IMR-90 (cell line): ENCODE data around the gene ANKH. TPM values are rescaled to one million over a fixed set of nuclear protein-coding genes. Genes with fewer than 3 reads are reported as not detected.
A peak's percentile ranks its signal among the peaks of the same experiment; 100 is the strongest.

Source experiments
- ATAC-seq: fragments of 200-7000 bp; cut with Tn5 transposase; 2 replicates; pipeline ENCODE4 v1.9.1; 2020; ENCODE audit warnings: low read depth, mild to moderate bottlenecking, moderate library complexity
- BruUV-seq: library from RNA; stranded (reverse); fragments of 400-500 nt; replicated peaks from 2 replicates; lab custom pipeline; 2021; lab: Mats Ljungman, UMichigan
- CTCF ChIA-PET: fragments of 300-600 bp; formaldehyde crosslinking; extraction: SDS; loops from one replicate; lab custom pipeline; 2021; ENCODE audit warnings: antibody characterized with exemption; lab: Yijun Ruan, JAX
- POLR2A ChIA-PET: fragments of 300-600 bp; sonication (Branson Sonifier 250); formaldehyde crosslinking; loops from one replicate; lab custom pipeline; 2022; ENCODE audit warnings: antibody characterized with exemption; ENCODE audit not compliant: unreplicated experiment; lab: Charles Lee
- DNase-seq: peaks from one replicate; pipeline ENCODE4 v3.0.0; 2013
- H2AFZ ChIP-seq: replicated peaks from 2 replicates; pipeline ENCODE3; 2013; ENCODE audit warnings: low read length, mild to moderate bottlenecking; ENCODE audit not compliant: poor library complexity
- H2AK5ac ChIP-seq: 2 replicates; pipeline ENCODE4 v1.6.1; 2013; ENCODE audit warnings: low read depth, low read length, inconsistent platforms
- H2AK9ac ChIP-seq: replicated peaks from 2 replicates; pipeline ENCODE3; 2013; ENCODE audit warnings: mild to moderate bottlenecking, low read depth, low read length, moderate library complexity; ENCODE audit not compliant: poor library complexity
- H2BK120ac ChIP-seq: 2 replicates; pipeline ENCODE4 v1.6.1; 2013; ENCODE audit warnings: low read depth, low read length, inconsistent platforms
- H2BK15ac ChIP-seq: 3 replicates; pipeline ENCODE4 v1.6.1; 2013; ENCODE audit warnings: low read depth, low read length, inconsistent platforms
- H2BK20ac ChIP-seq: 2 replicates; pipeline ENCODE4 v1.6.1; 2013; ENCODE audit warnings: low read depth, mild to moderate bottlenecking, inconsistent platforms, low read length, moderate library complexity
- H2BK5ac ChIP-seq: 2 replicates; pipeline ENCODE4 v1.6.1; 2013; ENCODE audit warnings: mild to moderate bottlenecking, low read depth, low read length, inconsistent platforms; ENCODE audit not compliant: poor library complexity, severe bottlenecking
- H3K14ac ChIP-seq: replicated peaks from 2 replicates; pipeline ENCODE4 v1.6.1; 2013; ENCODE audit warnings: low read depth, low read length, inconsistent platforms
- H3K18ac ChIP-seq: 2 replicates; pipeline ENCODE4 v1.6.1; 2013; ENCODE audit warnings: low read depth, low read length, control low read depth
- H3K23ac ChIP-seq: 2 replicates; pipeline ENCODE4 v1.6.1; 2013; ENCODE audit warnings: low read depth, low read length, inconsistent platforms
- H3K27ac ChIP-seq: 2 replicates; pipeline ENCODE4 v1.5.1; 2013; ENCODE audit warnings: mild to moderate bottlenecking, control low read depth, low read length; ENCODE audit not compliant: insufficient read depth
- H3K27me3 ChIP-seq: 2 replicates; pipeline ENCODE4 v1.6.1; 2013; ENCODE audit warnings: low read length; ENCODE audit not compliant: control insufficient read depth, insufficient read depth
- H3K36me3 ChIP-seq: 2 replicates; pipeline ENCODE4 v1.6.1; 2013; ENCODE audit warnings: low read length, mixed read lengths; ENCODE audit not compliant: control insufficient read depth, insufficient read depth
- H3K4ac ChIP-seq: 2 replicates; pipeline ENCODE4 v1.6.1; 2013; ENCODE audit warnings: low read depth, low read length, inconsistent platforms
- H3K4me1 ChIP-seq: 2 replicates; pipeline ENCODE4 v1.6.1; 2013; ENCODE audit warnings: low read length, mixed read lengths; ENCODE audit not compliant: control insufficient read depth, insufficient read depth
- H3K4me2 ChIP-seq: 2 replicates; pipeline ENCODE4 v1.6.1; 2013; ENCODE audit warnings: low read depth, mild to moderate bottlenecking, control low read depth, low read length, moderate library complexity
- H3K4me3 ChIP-seq: 2 replicates; pipeline ENCODE4 v1.5.1; 2013; ENCODE audit warnings: low read depth, mild to moderate bottlenecking, control low read depth, low read length, moderate library complexity; ENCODE audit not compliant: insufficient read depth
- H3K56ac ChIP-seq: 2 replicates; pipeline ENCODE4 v1.6.1; 2013; ENCODE audit warnings: low read length, inconsistent platforms; ENCODE audit not compliant: insufficient read depth; ENCODE audit errors: extremely low read depth
- H3K79me1 ChIP-seq, 2 experiments: 2 replicates each; pipeline ENCODE4 v1.6.1; 2013; ENCODE audit warnings: low read length in 2 of 2, inconsistent platforms in 1 of 2, low read depth in 1 of 2
- H3K9ac ChIP-seq: 2 replicates; pipeline ENCODE4 v1.6.1; 2013; ENCODE audit warnings: low read depth, low read length, control low read depth
- H3K9me1 ChIP-seq: 2 replicates; pipeline ENCODE4 v1.6.1; 2013; ENCODE audit warnings: low read length, inconsistent platforms; ENCODE audit not compliant: insufficient read depth
- H3K9me3 ChIP-seq: 2 replicates; pipeline ENCODE4 v1.6.1; 2013; ENCODE audit warnings: low read length; ENCODE audit not compliant: control insufficient read depth, insufficient read depth
- H4K20me1 ChIP-seq: 2 replicates; pipeline ENCODE4 v1.6.1; 2013; ENCODE audit warnings: low read length, inconsistent platforms; ENCODE audit not compliant: insufficient read depth
- H4K5ac ChIP-seq: 2 replicates; pipeline ENCODE4 v1.6.1; 2013; ENCODE audit warnings: mild to moderate bottlenecking, low read depth, low read length, control low read depth
- H4K8ac ChIP-seq, 2 experiments: 2 replicates each; pipeline ENCODE4 v1.6.1; 2013; ENCODE audit warnings: low read depth in 2 of 2, low read length in 2 of 2, control low read depth in 1 of 2, inconsistent platforms in 1 of 2
- H4K91ac ChIP-seq: 2 replicates; pipeline ENCODE4 v1.6.1; 2013; ENCODE audit warnings: low read depth, low read length, inconsistent platforms; ENCODE audit not compliant: insufficient read depth
- BHLHE40 ChIP-seq: fragments of 150-350 bp; IDR thresholded peaks from 2 replicates; pipeline ENCODE4 v1.6.1; 2016; ENCODE audit warnings: mild to moderate bottlenecking, low read depth, low read length
- FOS ChIP-seq: fragments of 150-350 bp; IDR thresholded peaks from 2 replicates; pipeline ENCODE4 v1.6.1; 2016; ENCODE audit warnings: low read depth, low read length
- MAZ ChIP-seq: IDR thresholded peaks from 2 replicates; pipeline ENCODE4 v1.6.1; 2012; ENCODE audit warnings: low read depth, mild to moderate bottlenecking, low read length, improper control_type of control experiment, moderate library complexity, borderline replicate concordance
- POLR2A ChIP-seq: IDR thresholded peaks from 2 replicates; pipeline ENCODE4 v1.6.1; 2012; ENCODE audit warnings: mild to moderate bottlenecking, low read depth, low read length
- whole genome bisulfite sequencing, 2 experiments: methylation state at CpG; one replicate each; pipeline versions ENCODE4 v1.1.5 to v1.1.7; 2013; ENCODE audit warnings: missing lambda C conversion rate in 2 of 2; ENCODE audit not compliant: insufficient read length in 1 of 2; ENCODE audit errors: extremely low coverage in 2 of 2; 5-methylcytosine and 5-hydroxymethylcytosine counted together
- dilution Hi-C: fragments of 300-500 bp; cut with HindIII; formaldehyde crosslinking; loops from one replicate; pipeline ENCODE4 v1.14.3; 2018; ENCODE audit warnings: low sequenced_read_pairs; ENCODE audit not compliant: unreplicated experiment
- in situ Hi-C: fragments of 300-500 bp; cut with MboI; formaldehyde crosslinking; loops from 3 replicates; pipeline ENCODE4 v1.14.3; 2019; ENCODE audit warnings: low sequenced_read_pairs, inconsistent platforms, mixed read lengths
- intact Hi-C: fragments of 100-400 bp; cut with micrococcal nuclease; formaldehyde crosslinking; loops from 2 replicates; pipeline ENCODE4 v1.10.0; 2022
- polyA plus RNA-seq, 3 experiments: library from polyadenylated mRNA; depleted of rRNA; stranded (reverse); fragments of >200 nt; gene quantifications; 2 replicates each; pipeline ENCODE4 v1.2.3, GENCODE V29; 2012; ENCODE audit warnings: low replicate concordance in 1 of 3
- total RNA-seq: library from RNA; depleted of rRNA; stranded (reverse); fragments of >200 nt; gene quantifications from 2 replicates; pipeline ENCODE4 v1.2.3, GENCODE V29; 2012
- TF ChIP-seq, protein P1 (sequence below): fragments of 150-350 bp; IDR thresholded peaks from 2 replicates; pipeline ENCODE4 v1.6.1; 2017; ENCODE audit warnings: mild to moderate bottlenecking, antibody characterized with exemption, low read length, low read depth

ANKH gene
- total and polyA plus RNA-seq, 2 of the 4 experiments (the other 2 are of a cell fraction): 5.2 to 17.2 TPM

DNA sequence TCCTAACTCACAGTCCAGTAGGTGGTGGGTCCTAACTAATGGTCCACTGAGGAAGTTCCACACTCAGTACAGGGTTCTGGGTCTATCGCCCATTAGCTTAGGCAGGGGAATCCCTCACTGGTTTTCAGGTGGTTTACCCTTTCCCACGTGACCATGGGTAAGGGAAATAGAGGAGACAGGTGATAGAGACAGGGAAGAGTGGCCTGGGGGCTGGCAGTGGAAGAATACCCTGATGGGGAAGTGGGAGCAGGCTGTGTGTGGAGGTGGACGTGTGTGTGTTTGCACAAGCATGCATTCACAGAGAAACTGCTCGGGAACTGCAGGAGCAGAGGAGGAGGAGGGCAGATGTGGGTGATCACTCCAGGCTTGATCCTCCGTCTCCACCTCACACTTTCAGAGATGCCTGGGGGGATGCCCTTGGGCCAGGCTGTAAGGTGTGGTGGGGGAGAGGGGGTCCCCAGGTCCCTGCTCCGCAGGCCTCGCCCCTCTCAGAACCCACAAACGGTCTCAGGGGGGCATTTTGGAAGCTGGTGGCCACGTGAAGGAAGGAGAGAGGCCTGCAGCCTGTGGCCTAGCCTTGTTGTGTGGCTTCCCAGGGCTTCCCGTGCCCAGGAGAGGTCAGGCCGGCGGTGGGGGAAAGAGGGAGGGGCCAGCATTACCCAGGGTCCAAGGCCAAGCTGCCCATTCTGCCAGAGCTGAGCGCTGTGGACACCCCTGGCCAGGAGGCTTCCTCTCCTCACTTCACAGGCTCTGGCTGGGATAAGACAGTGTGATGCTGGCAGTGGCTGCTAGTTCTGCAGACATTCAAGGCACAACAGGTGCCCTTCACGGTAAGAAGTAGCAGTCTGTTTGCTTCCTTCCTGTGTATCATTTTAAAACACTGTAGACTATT lies 127.0 kb downstream of the ANKH start:
- in situ Hi-C loops (no loop called here), intact Hi-C loops (loop anchor here (5.0 kb wide), 1 partner anchor 128 kb away; the partner anchor contains the start of gene ANKH), dilution Hi-C loops (no loop called here)
- 86% methylated on average over 2 of the region's 14 CpGs; no CpG with 5 or more reads in 1 of the 2 experiments for WGBS, 2 experiments
- no peaks in the 10 kb centered on the region for H3K27me3 ChIP-seq
- no peak overlapping the region for H2BK15ac ChIP-seq
- H3K79me1 ChIP-seq: no peaks in the 10 kb centered on the region
- H3K27ac ChIP-seq: no peak overlapping the region
- TF ChIP-seq, protein P1, sequence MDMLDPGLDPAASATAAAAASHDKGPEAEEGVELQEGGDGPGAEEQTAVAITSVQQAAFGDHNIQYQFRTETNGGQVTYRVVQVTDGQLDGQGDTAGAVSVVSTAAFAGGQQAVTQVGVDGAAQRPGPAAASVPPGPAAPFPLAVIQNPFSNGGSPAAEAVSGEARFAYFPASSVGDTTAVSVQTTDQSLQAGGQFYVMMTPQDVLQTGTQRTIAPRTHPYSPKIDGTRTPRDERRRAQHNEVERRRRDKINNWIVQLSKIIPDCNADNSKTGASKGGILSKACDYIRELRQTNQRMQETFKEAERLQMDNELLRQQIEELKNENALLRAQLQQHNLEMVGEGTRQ: no peak
- no peak for TF ChIP-seq MAZ
- TF ChIP-seq FOS: no peak
- TF ChIP-seq POLR2A: no peak
- TF ChIP-seq BHLHE40: no peak
- no peak overlapping the region for H3K9ac ChIP-seq
- H3K18ac ChIP-seq: no peak overlapping the region
- POLR2A ChIA-PET: no interaction called here
- no peak overlapping the region for H4K5ac ChIP-seq
- H2BK5ac ChIP-seq: no peak overlapping the region
- H3K14ac ChIP-seq: peak overlapping the region; percentile 18; the same call in 1 of the 2 replicates
- peak overlapping the region; percentile 33; the same call in 1 of the 2 replicates for H2AK5ac ChIP-seq
- no peak overlapping the region for H2AFZ ChIP-seq
- no peak overlapping the region for H3K56ac ChIP-seq
- peaks cover 4% of the 10 kb centered on the region; the same call in 1 of the 2 replicates for H4K20me1 ChIP-seq
- no peak overlapping the region for H4K8ac ChIP-seq
- H4K91ac ChIP-seq: no peak overlapping the region
- H2BK20ac ChIP-seq: no peak overlapping the region
- peaks cover 9% of the 10 kb centered on the region for H3K9me1 ChIP-seq
- no peaks in the 10 kb centered on the region for H3K9me3 ChIP-seq
- BruUV-seq: no TSS peak
- no peak overlapping the region for H2BK120ac ChIP-seq
- DNase-seq (no peak), ATAC-seq (no peak)
- peaks cover 2% of the 10 kb centered on the region for H3K4me1 ChIP-seq
- no peak overlapping the region for H3K4me2 ChIP-seq
- H3K4me3 ChIP-seq: no peak overlapping the region
- H3K36me3 ChIP-seq: peaks cover 2% of the 10 kb centered on the region
- H3K4ac ChIP-seq: no peak overlapping the region
- CTCF ChIA-PET: interaction anchor here (0.5 kb wide), 1 partner anchor 265 kb away, joined by 3 read pairs; no protein-coding TSS in a partner anchor
- H2AK9ac ChIP-seq: no peak overlapping the region
- no peak overlapping the region for H3K23ac ChIP-seq
